HG03196 (cell line): Measurements from ENCODE around the gene C16orf95.
"Not testable (repeated sequence)": the region's sequence is repeated elsewhere in the genome, so short reads cannot be mapped to it uniquely, and the experiment has no call there.

Experiments
- ATAC-seq: cut with Tn5 transposase; IDR thresholded peaks from one replicate; pipeline ENCODE4 v1.9.1; 2021; ENCODE audit not compliant: unreplicated experiment

C16orf95 gene, protein sequence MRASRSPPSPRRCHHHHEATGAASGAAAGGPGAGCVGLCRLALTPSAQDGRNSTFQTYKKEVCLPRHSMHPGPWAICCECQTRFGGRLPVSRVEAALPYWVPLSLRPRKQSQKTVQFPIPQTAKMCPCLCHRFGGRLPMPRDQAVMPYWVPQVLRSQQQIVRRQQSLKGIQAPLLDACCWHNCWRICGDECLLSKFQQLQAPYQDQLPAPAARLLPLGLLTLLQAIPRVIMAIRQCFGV

DNA sequence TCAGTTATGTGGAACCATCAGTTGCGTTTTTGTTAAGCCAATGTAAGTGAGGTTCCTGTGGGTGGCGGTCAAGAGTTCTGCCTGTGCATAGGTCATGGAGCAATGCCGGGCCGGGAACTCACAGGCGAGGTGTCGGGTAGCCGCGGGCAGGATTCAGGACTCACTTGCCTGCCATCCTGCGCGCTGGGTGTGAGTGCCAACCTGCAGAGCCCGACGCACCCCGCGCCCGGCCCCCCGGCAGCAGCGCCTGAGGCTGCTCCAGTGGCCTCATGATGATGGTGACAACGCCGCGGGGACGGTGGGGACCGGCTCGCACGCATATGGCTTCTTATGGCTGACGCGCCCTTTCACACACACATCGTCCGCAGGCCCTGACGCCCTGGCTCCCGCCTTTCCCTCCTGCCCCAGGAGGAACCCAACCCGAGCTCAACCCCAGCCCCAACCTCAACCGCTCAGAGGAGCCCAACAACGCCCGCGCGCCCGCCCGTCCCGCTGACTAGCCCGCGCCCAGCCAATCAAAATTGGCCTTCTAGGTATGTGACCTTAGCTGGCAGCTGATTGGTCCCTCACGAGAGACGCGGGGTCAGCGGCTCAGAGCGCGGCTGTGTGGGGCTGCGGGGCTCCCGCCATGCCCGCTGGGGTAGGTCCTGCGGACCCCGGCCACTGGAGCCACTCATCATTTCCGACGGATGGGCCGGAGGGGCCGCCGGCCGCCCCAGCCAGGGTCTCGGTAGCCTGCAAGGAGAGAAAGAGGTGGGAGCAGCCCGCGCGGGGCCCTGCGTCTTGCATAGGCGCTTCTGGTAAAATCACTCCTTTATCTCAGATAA is at the start of gene C16orf95:
C16orf95 (minus strand) TSS at position 470 of the 827 bp plus-strand sequence; CDS start at position 320, 150 bp downstream.
- ATAC-seq: peak; percentile 80

DNA sequence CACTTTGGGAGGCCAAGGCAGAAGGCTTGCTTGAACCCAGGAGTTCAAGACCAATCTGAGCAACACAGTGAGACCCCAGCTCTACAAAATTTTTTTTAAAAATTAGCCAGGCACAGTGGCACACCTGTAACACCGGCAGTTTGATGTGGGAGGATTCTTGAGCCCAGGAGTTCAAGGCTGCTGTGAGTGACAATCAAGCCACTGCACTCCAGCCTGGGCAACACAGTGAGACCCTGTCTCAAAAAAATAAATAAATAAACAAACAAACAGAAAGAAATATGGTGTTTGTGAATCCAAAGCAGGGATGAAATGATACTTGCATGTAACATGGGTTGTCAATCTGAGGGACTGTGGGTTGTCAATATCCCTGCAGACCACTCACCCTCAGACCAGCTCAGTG is 49.7 kb upstream of the C16orf95 start:
- no peak for ATAC-seq

DNA sequence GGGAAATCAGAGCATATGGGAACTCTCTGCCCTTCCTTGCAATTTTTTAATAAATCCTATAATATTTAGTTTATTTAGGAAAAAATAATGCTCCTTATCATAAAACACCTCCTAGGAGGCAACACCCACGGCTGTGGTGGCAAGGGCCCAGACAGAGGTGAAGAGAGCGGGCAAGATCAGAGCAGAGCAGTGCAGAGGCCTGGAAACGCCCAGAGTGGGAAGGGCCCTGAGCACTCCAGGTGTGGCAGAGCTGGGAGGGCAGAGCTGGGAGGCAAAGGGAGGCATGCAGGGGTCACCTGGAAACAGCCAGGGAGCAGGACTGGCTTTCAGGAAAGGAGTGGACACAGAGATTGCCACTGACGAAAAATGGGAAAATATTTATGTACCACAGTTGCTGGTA is 49.1 kb upstream of the C16orf95 start:
- ATAC-seq: no peak

DNA sequence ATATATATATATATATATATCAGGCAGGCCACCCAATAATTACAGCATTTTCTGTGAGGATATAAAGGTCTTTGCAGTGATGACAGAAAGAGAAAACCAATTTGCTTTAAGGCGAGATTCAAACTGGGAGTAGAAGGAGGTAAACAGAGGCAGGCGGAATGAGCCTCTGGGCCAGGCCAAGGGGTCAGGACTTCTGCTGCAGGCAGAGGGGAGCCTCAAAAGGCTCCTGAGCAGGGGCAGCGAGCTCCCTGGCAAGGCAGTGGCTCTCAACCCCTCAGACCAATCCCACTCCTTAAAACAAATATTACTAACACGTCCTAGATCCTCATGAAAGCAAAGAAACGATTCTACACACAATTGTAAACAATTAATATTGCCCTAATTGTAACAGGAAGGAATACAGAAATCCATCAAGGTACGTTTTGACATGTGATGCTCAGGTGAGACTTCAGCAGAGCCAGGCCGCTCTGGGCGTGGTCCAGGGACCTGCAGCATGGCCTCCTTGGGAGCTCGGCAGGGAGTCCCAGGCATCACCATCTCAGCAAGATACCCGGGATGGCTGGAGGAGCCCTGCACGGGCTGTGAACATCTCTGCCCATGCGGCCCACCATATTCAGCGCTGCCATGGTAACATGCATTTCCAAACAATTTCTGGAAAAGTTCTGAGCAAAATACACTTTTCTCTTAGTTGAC is 48.0 kb upstream of the C16orf95 start:
- ATAC-seq: no peak

DNA sequence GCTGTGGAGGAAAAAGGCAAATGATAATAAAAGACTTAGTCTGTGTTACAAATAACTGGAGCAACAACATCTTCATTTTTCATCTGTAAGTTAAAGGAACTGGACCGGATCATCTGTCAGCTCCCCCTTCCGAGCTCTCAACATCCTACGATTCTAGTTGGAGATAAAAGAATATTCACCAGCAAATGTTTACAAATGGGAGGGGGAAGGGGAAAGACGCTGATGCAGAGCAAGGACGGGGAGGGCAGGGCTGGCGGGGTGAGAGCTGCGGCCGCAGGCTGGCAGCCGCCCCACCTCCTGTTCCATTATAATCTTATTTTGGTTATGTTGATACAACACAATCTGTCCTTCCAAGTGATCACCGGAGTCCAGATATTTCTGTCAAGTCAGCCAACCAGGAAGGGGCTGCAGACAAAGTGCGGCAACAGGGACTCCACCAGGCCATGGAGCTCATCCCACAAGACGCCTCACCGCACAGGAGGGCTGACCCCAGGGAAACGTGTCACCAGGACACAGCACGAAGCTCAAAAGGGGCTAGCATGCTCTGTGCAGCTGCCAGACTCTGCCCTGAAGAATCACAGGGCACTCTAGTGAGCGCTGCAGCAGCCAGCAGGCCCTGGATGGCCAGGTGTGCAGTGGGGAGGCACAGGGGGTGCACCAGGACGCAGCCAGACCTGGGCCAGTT is 46.7 kb upstream of the C16orf95 start:
- no peak for ATAC-seq

DNA sequence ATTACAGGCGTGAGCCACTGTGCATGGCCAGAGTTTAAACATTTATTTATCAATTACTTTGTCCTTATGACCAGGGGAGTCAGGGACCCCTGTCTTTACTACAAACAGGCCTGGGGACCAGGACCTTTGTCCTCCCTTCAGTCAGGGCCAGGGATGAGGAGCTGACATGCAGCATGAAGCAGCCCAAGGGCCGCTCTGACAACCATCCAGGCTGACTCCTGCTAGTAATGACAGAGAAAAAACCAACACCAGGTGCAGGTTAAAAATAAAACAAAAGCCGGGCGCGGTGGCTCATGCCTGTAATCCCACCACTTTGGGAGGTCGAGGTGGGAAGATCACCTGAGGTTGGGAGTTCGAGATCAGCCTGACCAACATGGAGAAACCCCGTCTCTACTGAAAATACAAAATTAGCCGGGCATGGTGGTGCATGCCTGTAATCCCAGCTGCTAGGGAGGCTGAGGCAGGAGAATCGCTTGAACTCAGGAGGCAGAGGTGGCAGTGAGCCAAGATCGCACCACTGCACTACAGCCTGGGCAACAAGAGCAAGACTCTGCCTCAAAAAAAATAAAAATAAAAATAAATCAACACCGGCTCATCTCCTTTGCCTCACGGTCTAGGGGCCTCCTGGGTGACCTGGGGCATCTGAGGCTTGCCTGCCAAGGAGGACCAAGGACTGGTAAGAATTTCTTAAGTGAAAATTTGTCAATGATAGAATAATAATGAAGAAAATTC is 45.8 kb upstream of the C16orf95 start:
- not testable (repeated sequence) for ATAC-seq

DNA sequence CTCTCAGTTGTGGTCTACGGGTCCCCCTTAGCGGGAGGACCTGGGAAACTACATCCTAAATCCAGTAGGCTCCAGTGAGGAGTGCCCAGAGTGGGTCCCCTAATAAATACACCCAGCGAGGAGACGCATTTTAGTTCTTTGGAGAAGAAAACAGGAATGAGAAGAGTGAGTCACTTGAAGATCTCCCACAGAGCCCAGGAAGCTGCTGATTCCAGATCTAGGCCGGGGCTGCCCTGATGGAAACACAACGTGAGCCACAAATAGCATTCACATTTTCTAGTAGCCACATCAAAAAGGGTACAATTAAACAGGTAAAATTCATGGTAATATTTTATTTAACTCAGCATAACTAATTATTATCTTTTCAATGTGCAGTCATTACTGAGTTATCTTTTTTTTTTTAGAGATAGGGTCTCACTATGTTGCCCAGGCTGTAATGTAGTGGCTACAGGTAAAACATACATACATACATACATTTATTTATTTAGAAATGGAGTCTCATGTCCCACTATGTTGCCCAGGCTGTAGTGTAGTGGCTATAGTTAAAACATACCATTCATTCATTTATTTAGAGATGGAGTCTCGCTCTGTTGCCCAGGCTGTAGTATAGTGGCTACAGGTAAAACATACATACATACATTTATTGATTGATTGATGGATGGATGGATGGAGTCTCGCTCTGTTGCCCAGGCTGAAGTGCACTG is 44.9 kb upstream of the C16orf95 start:
- no peak for ATAC-seq

DNA sequence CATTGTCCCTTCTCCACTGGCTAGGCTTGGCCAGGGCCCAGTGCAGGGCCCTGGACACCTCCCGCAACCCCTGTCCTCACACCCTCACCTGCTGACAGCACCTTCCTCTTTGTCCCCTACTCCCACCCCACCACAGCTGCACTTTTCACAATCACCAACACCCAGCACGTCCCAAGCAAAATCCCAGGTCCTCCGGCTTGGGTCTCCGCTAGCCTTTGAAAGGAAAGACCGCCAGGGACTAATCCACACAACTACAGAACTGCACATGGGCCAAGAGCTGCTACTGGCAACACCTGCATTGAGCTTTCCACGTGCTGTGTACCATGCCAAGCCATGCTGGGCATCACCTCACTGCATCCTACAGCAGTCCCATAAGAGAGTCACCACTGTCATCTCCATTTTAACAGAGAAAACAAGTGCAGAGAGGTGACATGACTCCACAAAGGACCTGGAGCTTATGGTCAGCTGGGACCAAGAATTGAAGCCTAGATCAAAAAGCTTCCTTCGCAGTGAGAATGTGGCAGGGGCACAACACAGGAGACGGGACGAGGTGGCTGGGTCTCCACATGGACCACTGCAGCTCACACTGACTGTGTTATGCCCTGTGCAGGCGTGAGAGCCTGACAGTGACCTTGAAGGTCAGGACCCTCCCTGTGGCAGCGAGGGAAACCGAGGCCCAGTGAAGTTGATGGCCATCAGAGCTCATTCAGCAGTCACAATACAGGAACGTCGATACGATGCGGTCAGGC is 43.8 kb upstream of the C16orf95 start:
- no peak for ATAC-seq

DNA sequence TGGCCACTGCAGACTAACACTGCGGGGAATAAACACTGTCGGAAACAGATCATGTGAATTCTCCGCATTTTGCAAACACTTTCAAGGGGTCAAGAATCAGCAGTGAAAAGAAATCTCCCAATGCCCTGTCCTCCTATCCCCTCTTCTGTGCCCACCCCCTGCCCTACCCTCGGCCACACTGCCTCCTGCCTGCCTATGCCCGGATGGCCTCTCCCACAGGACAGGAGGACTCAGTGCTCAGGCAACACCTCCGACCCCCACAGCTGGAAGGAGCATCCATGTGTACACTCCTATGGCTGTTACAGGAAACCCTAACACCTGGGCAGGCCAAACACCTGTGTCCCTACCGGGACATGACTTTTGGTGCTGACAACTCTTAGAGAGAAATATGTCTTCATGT is 41.9 kb upstream of the C16orf95 start:
- no peak for ATAC-seq

DNA sequence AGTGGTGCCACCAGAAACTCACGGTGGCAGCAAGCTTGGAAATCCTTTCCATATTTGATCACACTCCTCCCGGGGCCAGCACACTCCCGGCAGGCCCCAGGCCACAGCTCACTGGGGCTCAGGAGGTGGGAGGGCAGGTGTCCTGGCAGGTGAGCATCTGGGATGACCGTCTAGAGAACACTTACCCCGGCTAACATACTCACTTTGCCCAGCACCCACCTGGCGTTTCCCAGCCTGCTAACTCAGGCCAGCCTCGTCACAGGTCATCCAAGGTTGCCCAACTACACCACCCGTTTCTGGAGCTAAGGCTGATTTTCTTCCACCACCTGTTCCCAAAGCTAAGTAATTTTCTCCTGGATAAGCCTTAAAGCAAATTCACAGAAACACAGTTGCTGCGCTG is 41.5 kb upstream of the C16orf95 start:
- no peak for ATAC-seq

DNA sequence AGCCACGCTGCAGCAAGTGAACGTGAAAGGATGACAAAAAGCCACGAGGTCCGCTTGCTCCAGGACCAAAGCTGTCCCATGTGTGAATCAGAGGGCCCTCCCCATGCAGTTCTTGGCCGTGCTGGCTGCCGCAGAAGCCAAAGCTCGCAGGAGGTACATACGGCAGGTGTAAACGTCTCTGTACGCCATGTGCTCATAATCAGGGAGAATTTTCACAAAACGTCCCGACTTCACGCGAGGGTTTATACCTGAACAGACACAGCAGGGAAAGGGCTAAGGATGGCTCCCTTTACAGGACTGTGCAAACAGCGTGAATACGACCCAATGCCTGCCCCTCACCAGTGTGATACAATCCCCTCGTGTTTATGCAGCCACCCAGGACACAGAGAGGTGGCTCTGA is 41.1 kb upstream of the C16orf95 start:
- ATAC-seq: no peak

DNA sequence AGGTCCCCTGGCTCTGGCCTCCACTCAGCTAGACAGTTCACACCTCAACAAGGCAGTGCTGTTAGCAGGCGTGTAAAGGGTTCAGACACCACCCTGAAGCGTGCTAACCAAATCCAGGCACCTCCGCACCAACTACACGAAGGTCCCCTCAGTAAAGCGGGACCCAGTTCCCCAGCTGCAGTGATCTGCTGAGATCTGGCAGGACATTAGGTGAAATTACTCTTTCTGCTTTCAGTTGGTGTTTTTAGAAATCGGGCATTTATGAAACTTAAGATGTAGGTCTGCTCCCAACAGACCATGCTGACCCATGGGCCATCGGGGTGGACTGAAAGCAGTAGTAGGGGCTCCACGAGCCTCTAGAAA is 39.3 kb upstream of the C16orf95 start:
- no peak for ATAC-seq

DNA sequence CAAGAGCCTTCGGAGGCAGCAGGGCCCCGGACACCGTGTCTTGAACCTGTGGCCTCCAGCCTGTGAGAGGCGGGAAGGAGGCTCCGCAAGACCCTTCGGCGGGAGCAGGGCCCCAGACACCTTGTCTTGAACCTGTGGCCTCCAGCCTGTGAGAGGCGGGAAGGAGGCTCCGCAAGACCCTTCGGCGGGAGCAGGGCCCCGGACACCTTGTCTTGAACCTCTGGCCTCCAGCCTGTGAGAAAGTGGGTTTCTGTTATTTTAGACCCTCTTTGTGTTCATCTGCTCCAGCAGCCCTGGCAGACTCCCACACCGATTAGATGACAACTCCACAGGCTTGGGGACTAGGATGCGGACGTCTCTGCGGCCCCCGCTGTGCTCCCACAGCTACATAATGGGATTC is 36.4 kb upstream of the C16orf95 start:
- ATAC-seq: no peak

DNA sequence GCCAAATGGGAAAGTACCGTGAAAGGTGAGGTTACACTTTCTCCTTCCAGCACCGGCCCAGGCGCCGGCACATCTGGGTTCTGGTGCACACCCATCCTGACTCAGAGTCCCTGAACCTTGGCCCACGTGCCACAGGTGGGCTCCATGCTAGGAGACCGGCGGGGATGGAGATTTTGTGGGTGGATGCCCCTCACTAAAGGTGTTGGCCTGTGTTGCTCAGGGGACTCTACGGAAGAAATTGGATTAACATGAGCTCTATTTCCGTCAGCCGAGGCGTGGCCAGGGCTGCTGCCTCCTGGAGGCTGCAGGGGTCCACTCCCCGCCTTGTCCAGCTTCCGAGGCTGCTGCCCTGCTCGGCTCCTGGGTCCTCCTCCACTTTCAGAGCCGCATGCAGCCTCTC is 35.6 kb upstream of the C16orf95 start:
- no peak for ATAC-seq

DNA sequence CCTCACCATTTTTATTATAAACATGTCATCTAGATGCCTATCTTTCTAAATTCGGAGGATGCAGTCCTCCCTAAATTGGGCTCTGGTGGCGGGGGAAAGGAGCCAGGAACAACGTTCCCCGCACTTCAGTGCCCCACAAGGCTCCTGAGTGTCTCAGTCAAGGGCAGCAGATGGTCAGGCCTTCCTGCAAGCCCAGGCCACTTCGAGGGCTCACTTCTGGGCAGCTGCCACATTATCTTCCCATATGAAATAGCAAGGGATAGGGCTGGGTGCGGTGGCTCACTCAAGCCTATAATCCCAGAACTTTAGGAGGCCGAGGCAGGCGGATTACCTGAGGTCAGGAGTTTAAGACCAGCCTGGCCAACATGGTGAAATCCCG is 34.1 kb upstream of the C16orf95 start:
- ATAC-seq: no peak

DNA sequence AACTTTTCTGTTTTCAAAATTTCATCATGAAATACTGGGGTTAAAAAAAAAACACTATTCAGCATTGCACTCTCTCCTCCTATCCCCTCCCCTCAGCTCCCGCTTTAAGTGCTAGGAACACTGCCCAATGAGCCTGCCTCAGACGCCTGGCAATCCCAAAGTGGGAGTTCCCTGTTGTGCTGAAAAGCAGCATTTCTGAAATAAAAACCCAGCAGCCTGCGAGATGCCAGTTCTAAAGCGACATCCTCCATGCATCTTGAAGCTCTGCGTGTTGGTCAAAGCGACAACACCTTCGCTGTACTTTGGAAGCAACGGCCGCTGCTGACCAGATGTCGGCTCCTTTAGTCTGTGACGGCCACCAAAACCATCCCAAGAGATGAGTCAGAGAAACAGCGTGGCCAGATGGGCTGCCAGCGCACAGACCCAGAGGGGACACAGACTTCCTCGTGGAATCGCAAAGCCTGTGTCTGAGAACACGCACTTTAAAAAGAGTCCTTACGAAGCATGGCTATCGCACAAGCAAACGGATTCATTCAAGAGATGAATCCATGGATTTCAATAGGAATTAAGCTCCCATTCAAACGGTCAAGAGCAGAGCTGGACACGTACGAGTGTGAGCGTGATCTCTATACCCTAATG is 33.6 kb upstream of the C16orf95 start:
- ATAC-seq: no peak

DNA sequence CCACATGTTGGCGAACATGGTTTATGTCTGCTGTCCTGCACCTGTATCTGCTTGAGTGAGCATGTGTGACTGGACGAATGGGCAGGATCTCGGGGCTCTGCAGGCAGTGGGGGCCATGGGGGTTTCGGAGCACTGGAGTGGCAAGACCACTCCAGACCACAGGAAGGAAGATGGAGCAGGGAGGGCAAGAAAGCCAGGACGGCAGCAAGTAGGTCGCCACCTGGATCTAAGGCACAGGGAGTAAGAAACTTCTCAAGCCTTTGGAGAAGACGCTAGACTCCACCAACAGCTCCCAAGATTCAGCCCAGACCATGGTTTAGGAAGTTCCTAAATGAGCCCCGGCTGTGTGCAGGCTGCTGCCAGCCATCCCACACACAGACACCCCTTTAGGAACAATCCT is 32.8 kb upstream of the C16orf95 start:
- no peak for ATAC-seq

DNA sequence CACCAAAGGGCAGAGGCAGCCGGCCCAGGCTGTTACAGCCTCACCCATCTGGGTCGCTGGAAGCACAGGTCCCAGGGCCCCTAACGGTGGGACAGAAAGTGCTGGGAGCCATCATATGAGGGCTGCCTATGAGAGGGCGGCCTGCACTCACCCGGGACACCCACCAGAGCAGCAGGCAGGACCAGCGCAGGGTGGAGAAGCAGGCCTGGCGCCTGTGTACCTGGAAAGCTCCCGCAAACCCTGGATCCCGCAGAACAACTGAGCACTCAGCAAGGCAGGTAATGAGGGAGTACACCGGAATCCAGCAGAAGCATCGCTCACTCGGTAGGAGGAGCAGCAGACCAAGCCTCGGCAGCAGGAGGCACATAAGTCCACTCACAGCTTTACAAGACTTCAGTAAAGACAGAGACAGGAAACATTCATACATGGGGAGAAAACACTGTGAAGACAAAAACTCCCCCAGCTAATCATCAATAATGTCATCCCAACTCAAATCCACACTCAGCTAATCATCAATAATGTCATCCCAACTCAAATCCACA is 31.5 kb upstream of the C16orf95 start:
- ATAC-seq: no peak
